GM18861 (cell line): Measurements from ENCODE around the gene CAVIN1.
"Not testable (repeated sequence)": the region's sequence is repeated elsewhere in the genome, so short reads cannot be mapped to it uniquely, and the experiment has no call there.

Experiments used
- ATAC-seq: cut with Tn5 transposase; IDR thresholded peaks from one replicate; pipeline ENCODE4 v1.9.1; 2021; ENCODE audit not compliant: unreplicated experiment

Gene CAVIN1

GRCh38 chr17:42406615-42407288, 16.3 kb downstream of the CAVIN1 start:
- no peak for ATAC-seq

DNA sequence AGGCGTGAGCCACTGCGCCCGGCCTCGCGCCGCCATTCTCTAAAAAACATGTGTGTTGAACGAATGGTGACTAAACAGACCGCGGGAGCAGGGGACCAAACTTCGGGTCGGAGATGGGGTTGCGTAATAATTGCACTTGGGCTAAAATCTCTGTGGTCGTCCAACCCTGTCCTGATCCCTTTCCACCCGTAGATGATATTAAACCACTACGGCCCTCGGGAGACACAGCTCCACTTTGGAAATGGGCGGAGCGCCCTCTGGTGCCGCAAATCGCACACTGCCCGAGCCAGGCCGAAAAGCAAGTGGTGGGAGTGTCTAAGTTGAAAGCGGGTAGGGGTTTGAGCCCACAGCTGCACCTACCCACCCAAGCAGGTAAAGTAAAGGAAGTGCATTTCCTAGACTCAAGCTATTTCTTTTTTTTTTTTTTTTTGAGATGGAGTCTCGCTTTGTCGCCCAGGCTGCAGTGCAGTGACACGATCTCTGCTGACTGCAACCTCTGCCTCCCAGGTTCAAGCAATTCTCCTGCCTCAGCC, 17.0 kb downstream of the CAVIN1 start:
- ATAC-seq, result no peak

DNA sequence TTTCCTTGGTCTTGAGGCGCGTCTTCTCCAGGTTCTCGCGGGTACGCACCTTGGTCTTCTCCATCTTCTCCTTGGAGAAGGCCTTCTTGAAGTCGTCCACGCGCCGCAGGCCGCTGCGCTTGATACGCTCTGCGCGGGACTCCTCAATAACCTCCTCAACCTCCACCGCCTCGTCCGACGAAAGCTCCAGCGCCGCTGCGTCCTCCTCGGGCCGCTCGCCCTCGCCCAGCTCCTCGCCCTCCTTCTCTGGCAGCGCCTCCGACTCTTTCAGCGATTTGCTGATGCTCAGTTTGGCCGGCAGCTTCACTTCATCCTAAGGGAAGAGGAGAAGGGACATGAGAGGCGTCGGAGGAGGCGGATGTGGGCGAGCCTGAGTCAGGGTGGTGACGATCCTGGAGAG, 18.0 kb downstream of the CAVIN1 start:
- ATAC-seq, result no peak

- no peak for ATAC-seq
Measured at GRCh38 chr17:42404326-42405055, 18.6 kb downstream of the CAVIN1 start.

GRCh38 chr17:42403150-42403549, 19.9 kb downstream of the CAVIN1 start:
- ATAC-seq, result no peak

DNA sequence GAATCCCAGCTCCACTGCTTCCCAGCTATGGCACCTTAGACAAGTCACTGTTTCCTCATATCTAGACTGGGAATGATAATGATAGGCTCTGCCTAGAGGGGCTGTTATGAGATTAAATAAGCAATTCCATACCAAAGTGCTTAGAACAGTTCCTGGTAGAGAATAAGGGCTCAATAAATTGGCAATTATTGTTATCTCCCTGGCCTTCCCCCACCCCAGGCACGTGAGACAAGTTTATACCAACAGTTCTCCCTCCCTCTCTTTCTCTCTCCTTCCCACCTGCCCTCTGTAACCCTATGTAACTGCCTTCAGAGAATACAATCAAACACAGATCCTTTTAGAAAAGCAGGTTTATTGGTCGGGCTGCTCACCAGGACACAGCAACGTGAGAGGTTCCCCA, 20.9 kb downstream of the CAVIN1 start:
- ATAC-seq, result no peak

DNA sequence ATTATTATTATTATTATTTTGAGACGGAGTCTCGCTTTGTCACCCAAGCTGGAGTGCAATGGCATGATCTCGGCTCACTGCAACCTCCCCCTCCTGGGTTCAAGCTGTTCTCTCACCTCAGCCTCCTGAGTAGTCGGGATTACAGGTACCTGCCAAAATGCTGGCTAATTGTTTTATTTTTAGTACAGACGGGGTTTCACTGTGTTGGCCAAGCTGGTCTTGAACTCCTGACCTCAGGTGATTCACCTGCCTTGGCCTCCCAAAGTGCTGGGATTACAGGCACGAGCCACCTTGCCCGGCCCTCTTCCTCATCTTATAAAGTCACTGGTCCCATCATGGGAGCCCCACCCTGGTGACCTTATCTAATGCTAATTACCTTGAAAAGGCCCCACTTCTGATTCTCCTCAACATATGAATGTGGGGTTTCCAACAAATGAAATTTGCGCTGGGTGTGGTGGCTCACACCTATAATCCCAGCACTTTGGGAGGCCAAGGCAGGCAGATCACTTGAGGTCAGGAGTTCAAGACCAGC, 22.1 kb downstream of the CAVIN1 start:
- not testable (repeated sequence) for ATAC-seq

- no peak for ATAC-seq
Measured at GRCh38 chr17:42399948-42400843, 22.9 kb downstream of the CAVIN1 start.

GRCh38 chr17:42399121-42399520, 23.9 kb downstream of the CAVIN1 start:
- ATAC-seq, result no peak

GRCh38 chr17:42395601-42396000, 27.5 kb downstream of the CAVIN1 start:
- ATAC-seq, result not testable (repeated sequence)

DNA sequence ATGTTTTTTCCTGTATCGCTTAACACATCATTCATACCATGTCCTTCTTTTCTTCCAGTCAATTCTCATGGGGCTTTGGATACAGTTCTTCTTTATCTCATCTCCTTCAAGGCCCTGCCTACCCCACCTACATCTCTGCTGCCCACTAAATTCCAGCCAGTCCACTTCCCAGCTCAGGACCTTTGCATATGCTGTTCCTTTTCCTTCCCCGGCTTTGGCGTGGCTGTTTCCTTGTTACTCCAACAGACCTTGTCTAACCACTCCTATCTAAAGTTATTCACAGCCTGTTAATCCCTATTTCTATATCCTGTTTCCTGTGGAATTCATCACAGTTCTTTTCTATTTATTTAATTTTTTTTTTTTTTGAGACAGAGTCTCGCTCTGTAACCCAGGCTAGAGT, 28.2 kb downstream of the CAVIN1 start:
- ATAC-seq, result no peak

DNA sequence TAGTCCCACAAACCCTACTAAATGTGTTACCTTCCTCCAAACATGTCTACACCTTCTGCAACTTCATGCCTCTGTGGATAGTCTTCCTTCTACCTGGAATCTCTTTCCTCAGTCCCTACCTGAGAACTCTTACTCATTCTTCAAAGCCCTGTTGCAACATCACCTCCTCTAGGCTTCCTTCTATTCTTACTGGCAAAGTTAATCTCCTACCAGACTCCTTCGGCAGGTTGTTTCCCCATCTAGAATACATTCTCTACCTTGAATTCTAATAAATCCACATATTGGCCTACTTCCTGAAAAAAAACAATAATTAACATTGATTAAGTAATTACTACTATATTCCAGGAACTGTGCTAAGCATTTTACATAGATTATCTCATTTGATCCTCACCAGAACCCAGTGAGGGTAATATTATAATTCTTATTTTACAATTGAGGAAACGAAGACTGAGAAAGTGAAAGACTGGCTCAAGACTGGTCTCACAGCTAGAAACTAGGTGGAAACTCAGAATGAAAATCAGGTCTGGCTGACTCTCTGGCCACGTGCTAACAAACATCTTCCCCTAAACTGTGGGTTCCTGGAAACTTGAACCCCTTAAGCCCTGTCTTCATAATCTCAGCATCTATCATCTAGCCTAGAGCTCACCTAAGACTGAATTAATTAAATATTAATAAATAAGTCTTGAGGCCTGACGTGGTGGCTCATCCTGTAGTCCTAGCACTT, 30.2 kb downstream of the CAVIN1 start:
- ATAC-seq, result no peak

GRCh38 chr17:42391439-42391838, 31.6 kb downstream of the CAVIN1 start:
- ATAC-seq, result not testable (repeated sequence)

DNA sequence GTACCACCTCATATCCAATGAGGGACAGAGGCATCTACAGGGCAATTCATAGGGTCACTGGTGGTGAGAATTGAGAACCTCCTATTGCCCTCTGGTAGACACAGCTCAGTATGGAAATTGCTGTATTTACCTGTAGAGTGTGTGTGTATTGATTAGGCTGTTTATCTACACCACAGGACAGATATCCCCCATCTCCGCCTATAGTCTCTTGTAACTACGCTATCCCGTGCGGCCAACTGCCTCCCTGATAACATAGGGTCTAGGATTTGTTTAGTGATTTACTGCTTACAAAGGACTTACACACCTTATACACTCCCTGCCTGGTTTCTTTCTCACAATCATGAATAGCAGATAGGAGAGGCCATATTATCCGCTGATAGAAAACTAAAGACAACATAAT, 33.2 kb downstream of the CAVIN1 start:
- ATAC-seq, result no peak

- no peak for ATAC-seq
Measured at GRCh38 chr17:42389135-42389417, 34.0 kb downstream of the CAVIN1 start.

DNA sequence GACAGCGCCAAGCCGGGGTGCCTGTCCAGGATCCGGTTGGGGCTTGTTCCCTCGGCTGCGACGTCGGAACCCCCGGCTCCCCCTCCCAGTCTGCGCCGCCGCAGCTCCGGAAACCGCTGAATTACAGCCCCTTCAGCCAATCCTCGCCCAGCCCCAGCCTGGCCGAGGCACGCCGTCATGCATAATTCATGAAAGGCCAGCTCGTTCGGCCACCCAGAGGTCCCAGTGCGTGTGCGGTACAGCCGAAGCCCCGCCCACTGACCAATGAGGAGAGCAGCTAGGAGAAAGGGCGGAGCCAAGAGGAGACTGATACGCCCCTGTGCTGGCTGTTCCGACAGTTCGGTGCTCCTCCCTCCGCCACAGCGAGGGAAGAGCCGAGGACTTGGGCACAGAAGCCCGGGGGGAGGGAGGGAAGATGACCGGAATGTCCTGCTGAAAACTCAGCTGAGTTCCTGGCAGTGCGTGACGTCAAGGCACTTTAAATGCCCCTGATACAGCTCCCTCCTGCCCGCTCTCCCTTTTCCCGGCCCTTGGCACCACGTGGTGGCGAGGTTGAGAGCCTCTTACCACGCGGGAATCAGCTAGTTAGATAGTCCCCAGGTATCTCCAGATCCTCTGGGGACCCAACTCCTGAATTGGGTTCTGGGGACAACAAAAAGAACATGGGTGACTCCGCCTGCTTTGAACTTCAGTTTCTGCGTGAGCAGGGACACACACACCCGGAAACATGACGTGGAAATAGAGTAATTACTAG, 34.5 kb downstream of the CAVIN1 start, which contains the start of gene STAT3:
Gene STAT3 (minus strand): TSS at position 62 of the 754 bp plus-strand sequence. CDS start 39,926 bp downstream, outside the sequence.
- ATAC-seq, result peak; percentile 86

DNA sequence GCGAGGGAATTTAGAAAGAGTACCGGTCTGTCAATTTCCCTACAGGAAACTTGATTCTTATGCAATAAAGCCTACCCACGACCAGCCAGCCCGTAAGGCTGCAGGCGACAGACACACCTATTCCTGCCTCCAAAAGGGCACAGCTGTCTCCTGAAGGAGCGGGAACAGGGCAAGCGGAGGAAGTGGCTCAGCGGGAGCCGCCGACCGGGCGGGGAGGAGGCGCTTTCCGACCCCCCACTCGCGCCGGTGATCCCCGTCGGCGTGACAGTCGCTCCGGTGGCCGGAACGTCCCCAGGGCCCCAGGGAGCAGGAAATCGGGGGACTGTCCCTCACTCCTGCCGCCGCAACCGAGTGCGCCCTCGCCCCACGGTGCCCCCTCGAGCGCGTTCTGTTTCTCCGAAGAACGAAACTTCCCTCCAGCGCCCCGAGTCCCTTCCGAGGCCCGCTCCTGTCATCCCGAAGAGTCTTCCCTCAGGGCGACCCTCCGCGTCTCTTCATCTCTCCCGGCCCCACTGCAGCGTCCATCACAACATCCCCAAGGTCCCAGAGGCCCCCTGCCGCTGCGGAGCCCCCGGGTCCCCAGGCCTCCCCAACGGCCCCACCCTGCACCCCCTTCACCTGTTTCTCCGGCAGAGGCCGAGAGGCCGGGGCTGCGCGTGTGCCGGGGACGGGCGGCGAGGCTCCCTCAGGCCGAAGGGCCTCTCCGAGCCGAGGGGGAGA, 35.2 kb downstream of the CAVIN1 start:
- no peak for ATAC-seq

DNA sequence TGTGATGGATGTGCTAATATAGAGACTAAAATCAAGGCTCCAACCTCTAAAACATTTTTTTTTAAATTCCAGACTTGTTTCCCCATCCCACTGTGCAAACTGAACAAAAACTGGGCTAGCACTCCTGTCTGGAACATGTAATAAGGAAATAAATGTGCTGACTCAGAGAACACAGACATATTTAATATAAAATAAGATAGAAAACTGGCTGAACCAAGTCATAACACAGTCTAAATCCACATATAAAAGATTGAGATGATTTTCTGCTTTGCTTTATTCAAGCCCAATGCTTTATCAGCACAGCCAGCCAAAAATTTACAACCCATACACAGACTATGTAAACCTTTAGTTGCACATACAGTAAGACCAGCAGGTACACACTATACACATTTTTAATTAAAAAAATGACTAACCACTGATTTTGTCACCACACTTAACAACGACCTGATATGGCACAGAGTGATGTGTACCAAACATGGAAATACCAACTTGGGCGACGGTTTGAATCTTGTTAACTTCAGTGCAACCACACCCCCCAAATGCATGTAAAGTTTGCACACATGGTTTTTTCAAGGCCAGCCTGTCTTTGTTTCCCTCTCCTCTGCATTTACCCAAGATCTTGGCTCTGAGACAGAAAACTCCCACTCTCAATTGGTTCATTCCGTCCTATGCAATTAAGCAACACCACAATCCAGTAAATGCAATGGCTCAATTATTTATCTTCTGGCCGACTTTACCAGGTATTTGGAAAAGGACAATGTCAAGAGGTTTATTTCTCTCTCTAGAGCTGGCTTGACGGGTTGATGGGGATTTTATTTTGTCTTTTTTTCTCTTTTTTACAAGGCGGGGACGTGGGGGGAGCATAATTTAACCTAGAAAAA, 36.0 kb downstream of the CAVIN1 start:
- ATAC-seq, result no peak
